HepG2 (cell line): Measurements from ENCODE around the gene UBAP2L. TPM values are rescaled to one million over a fixed set of nuclear protein-coding genes. Genes with fewer than 3 reads are reported as not detected.

ENCODE experiments used
- ATAC-seq: fragments of 200-7000 bp; cut with Tn5 transposase; 3 replicates; pipeline ENCODE4 v1.9.1; 2020; ENCODE audit warnings: mild to moderate bottlenecking, moderate library complexity
- BruUV-seq: library from RNA; stranded (reverse); fragments of 400-500 nt; replicated peaks from 2 replicates; lab custom pipeline; 2021; lab: Mats Ljungman, UMichigan
- CTCF ChIA-PET: fragments of 300-600 bp; formaldehyde crosslinking; extraction: SDS; loops from one replicate; lab custom pipeline; 2021; ENCODE audit warnings: low total read pairs, inconsistent platforms, low intra/inter-chr PET ratio; lab: Yijun Ruan, JAX
- POLR2A ChIA-PET: fragments of 350-600 bp; sonication (Branson Sonifier 250); formaldehyde crosslinking; loops from one replicate; lab custom pipeline; 2020; ENCODE audit warnings: antibody characterized with exemption, inconsistent platforms; lab: Yijun Ruan, JAX
- DNase-seq: peaks from one replicate; pipeline ENCODE4 v3.0.0-alpha.2; 2015; ENCODE audit warnings: low spot score
- FAIRE-seq: peaks from 3 replicates; lab custom pipeline; 2011; peaks lifted over from hg19 to GRCh38; lab: Jason Lieb, UNC
- H2AFZ ChIP-seq: one replicate; pipeline ENCODE4 v1.6.1; 2011; ENCODE audit warnings: low read length, inconsistent platforms
- H3K27ac ChIP-seq: fragments of 300-600 bp; 3 replicates; pipeline ENCODE4 v1.8.0; 2011; ENCODE audit warnings: mixed run types, mild to moderate bottlenecking, mixed read lengths, low read length, inconsistent platforms; ENCODE audit not compliant: insufficient read depth; ENCODE audit errors: extremely low read length
- H3K27me3 ChIP-seq, 2 experiments: fragments of 200-600 bp in 1 of 2; 2 replicates in 1 of 2; 3 replicates in 1 of 2; pipeline versions ENCODE4 v1.6.0 to v1.8.0; 2011; ENCODE audit warnings: low read length in 2 of 2, mild to moderate bottlenecking in 2 of 2, moderate library complexity in 2 of 2, inconsistent platforms in 1 of 2; ENCODE audit not compliant: insufficient read depth in 2 of 2, control insufficient read depth in 1 of 2
- H3K36me3 ChIP-seq, 2 experiments: fragments of 200-600 bp in 1 of 2; replicated peaks in 1 of 2; 2 replicates in 1 of 2; 3 replicates in 1 of 2; pipeline versions ENCODE4 v1.5.1 to v1.8.0; 2011; ENCODE audit warnings: low read length in 2 of 2, inconsistent platforms in 1 of 2; ENCODE audit not compliant: insufficient read depth in 2 of 2, control insufficient read depth in 1 of 2
- H3K4me1 ChIP-seq: 2 replicates; pipeline ENCODE4 v1.5.1; 2012; ENCODE audit warnings: low read length, inconsistent platforms; ENCODE audit not compliant: insufficient read depth
- H3K4me2 ChIP-seq: 2 replicates; pipeline ENCODE4 v1.6.0; 2011; ENCODE audit warnings: low read depth, low read length, inconsistent platforms
- H3K4me3 ChIP-seq, 3 experiments: fragments of 200-600 bp in 1 of 3; sonication (generic), shearing (Covaris generic) in 1 of 3; replicated peaks in 1 of 3; 2 replicates each; pipeline ENCODE4 v1.5.1; 2011 to 2016; ENCODE audit warnings: low read length in 3 of 3, inconsistent platforms in 2 of 3, low read depth in 2 of 3, mild to moderate bottlenecking in 2 of 3, control low read depth in 1 of 3, mixed read lengths in 1 of 3; ENCODE audit not compliant: insufficient read depth in 1 of 3
- H3K79me2 ChIP-seq: one replicate; pipeline ENCODE4 v1.6.1; 2011; ENCODE audit warnings: low read length, inconsistent platforms; ENCODE audit not compliant: insufficient read depth
- H3K9ac ChIP-seq: 2 replicates; pipeline ENCODE4 v1.6.0; 2011; ENCODE audit warnings: mild to moderate bottlenecking, low read depth, low read length, inconsistent platforms; ENCODE audit not compliant: insufficient read depth
- H3K9me3 ChIP-seq: 2 replicates; pipeline ENCODE4 v1.5.1; 2012; ENCODE audit warnings: mild to moderate bottlenecking, low read length
- H4K20me1 ChIP-seq: 2 replicates; pipeline ENCODE4 v1.6.0; 2011; ENCODE audit warnings: inconsistent platforms, mild to moderate bottlenecking, low read length, moderate library complexity; ENCODE audit not compliant: insufficient read depth
- CHD4 ChIP-seq: fragments of 200-600 bp; sonication (generic); IDR thresholded peaks from 2 replicates; pipeline ENCODE4 v1.7.0; 2017; ENCODE audit warnings: mild to moderate bottlenecking, low read length, borderline replicate concordance
- EEA1 ChIP-seq: sonication (generic); formaldehyde crosslinking; IDR thresholded peaks from 2 replicates; pipeline ENCODE4 v1.5.1; 2020; ENCODE audit warnings: mild to moderate bottlenecking, missing genetic modification reagents, borderline replicate concordance
- FOXP1 ChIP-seq, 2 experiments: fragments of 450-650 bp in 1 of 2; IDR thresholded peaks; 2 replicates each; pipeline ENCODE4 v1.6.1; 2017 to 2018; ENCODE audit warnings: antibody characterized with exemption in 1 of 2
- JARID2 ChIP-seq: sonication (generic); formaldehyde crosslinking; IDR thresholded peaks from 2 replicates; pipeline ENCODE4 v1.8.1; 2023; ENCODE audit warnings: missing genetic modification reagents, inconsistent platforms; ENCODE audit not compliant: insufficient replicate concordance
- MLLT10 ChIP-seq: sonication (generic); formaldehyde crosslinking; IDR thresholded peaks from 2 replicates; pipeline ENCODE4 v1.4.0; 2020; ENCODE audit warnings: missing genetic modification reagents
- MXD4 ChIP-seq: IDR thresholded peaks from 2 replicates; pipeline ENCODE4 v1.6.1; 2016; ENCODE audit warnings: mild to moderate bottlenecking, missing biosample characterization, missing genetic modification reagents
- MXI1 ChIP-seq: IDR thresholded peaks from 3 replicates; pipeline ENCODE4 v1.6.1; 2012; ENCODE audit warnings: low read depth, low read length, inconsistent platforms, borderline replicate concordance
- NFYB ChIP-seq: sonication (generic); formaldehyde crosslinking; IDR thresholded peaks from 2 replicates; pipeline ENCODE4 v1.4.0; 2020; ENCODE audit warnings: missing genetic modification reagents
- ZNF761 ChIP-seq: sonication (generic); formaldehyde crosslinking; conservative IDR thresholded peaks from 2 replicates; pipeline ENCODE4 v1.4.0; 2020; ENCODE audit warnings: mild to moderate bottlenecking, missing genetic modification reagents
- WGBS: methylation state at CpG from one replicate; pipeline ENCODE4 v1.1.6; 2017; ENCODE audit warnings: low lambda C conversion rate; 5-methylcytosine and 5-hydroxymethylcytosine counted together
- in situ Hi-C: cut with HindIII; loops from 2 replicates; pipeline ENCODE4 v1.10.0; 2017; ENCODE audit warnings: low pct_unique_long_range_greater_than_20kb; ENCODE audit not compliant: extremely low pct_ligation_motif_present
- intact Hi-C: fragments of 100-400 bp; cut with micrococcal nuclease; formaldehyde crosslinking; loops from one replicate; pipeline ENCODE4 v1.10.0; 2022; ENCODE audit not compliant: unreplicated experiment
- polyA plus RNA-seq, 8 experiments: library from polyadenylated mRNA; depleted of rRNA in 3 of 8; stranded (reverse) in 7 of 8; unstranded in 1 of 8; fragments of >200 nt; fragmentation: Illumina TruSeq in 4 of 8; extraction: Trizol in 4 of 8; gene quantifications; 2 replicates each; pipeline versions ENCODE4 v1.2.1 to v1.2.3, GENCODE V29; 2011 to 2016; ENCODE audit warnings: low read depth in 4 of 8, missing spikeins in 1 of 8, mixed read lengths in 1 of 8; ENCODE audit not compliant: insufficient read depth in 1 of 8
- total RNA-seq, 5 experiments: library from RNA; depleted of rRNA; stranded (reverse); fragments of >200 nt; fragmentation: Illumina TruSeq; extraction: Trizol; gene quantifications; 2 replicates each; pipeline ENCODE4 v1.2.3, GENCODE V29; 2016; ENCODE audit warnings: low read depth in 1 of 5
- TF ChIP-seq, protein P1 (sequence below): sonication (generic); formaldehyde crosslinking; IDR thresholded peaks from 2 replicates; pipeline ENCODE4 v1.5.0; 2020; ENCODE audit warnings: mild to moderate bottlenecking, missing genetic modification reagents
- TF ChIP-seq, protein P2 (sequence below): sonication (generic); formaldehyde crosslinking; IDR thresholded peaks from 2 replicates; pipeline ENCODE4 v1.4.0; 2020; ENCODE audit warnings: missing genetic modification reagents
- TF ChIP-seq, protein P3 (sequence below): sonication (generic); formaldehyde crosslinking; IDR thresholded peaks from 2 replicates; pipeline ENCODE4 v1.5.0; 2020; ENCODE audit warnings: missing genetic modification reagents, mild to moderate bottlenecking, borderline replicate concordance

UBAP2L gene
- total and polyA plus RNA-seq, 2 of the 13 experiments (the other 11 are each of a cell fraction or from before 2014, with no cell fraction given): 74.2 to 159 TPM

DNA sequence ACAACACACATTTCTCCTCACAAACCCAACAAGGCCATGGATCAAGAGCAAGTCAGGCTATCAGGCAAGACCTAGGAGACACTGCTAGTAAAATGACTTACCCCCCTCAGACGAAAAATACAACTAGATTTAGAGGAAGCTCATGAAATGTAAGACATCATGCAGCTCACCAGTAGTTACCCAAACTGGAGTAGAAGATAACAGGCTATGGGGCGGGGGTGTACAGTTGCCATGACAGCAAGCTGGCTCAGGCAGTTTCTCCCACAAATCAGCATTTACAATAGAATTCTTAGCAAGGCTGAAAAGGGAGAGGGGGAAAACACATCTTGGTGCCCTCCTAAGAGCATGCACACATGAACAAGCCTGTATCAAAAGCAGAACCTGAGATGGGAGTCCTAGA is 42.7 kb upstream of the UBAP2L start:
- in situ Hi-C loops (no loop called here), intact Hi-C loops (no loop called here)
- peaks cover 10 to 25% of the 10 kb centered on the region in 2 experiments; a peak in 4 of 5 replicates for H3K36me3 ChIP-seq
- BruUV-seq: no TSS peak
- H4K20me1 ChIP-seq: peaks cover 47% of the 10 kb centered on the region
- FAIRE-seq: no peak
- H3K4me3 ChIP-seq: no peak overlapping the region
- 72% methylated on average over 2 of the region's 2 CpGs for WGBS
- no peaks in the 10 kb centered on the region for H3K9me3 ChIP-seq
- TF ChIP-seq NFYB (no peak), MXD4 (CRISPR knock-in tag) (no peak), CHD4 (no peak), JARID2 (no peak), ZNF761 (CRISPR knock-in tag) (no peak), FOXP1 (IDR thresholded peaks at IDR 0.05) (no peak), FOXP1 (CRISPR knock-in tag; IDR thresholded peaks at IDR 0.05) (no peak), MXI1 (no peak), EEA1 (CRISPR knock-in tag) (no peak), MLLT10 (CRISPR knock-in tag) (no peak)
- TF ChIP-seq, protein P1, sequence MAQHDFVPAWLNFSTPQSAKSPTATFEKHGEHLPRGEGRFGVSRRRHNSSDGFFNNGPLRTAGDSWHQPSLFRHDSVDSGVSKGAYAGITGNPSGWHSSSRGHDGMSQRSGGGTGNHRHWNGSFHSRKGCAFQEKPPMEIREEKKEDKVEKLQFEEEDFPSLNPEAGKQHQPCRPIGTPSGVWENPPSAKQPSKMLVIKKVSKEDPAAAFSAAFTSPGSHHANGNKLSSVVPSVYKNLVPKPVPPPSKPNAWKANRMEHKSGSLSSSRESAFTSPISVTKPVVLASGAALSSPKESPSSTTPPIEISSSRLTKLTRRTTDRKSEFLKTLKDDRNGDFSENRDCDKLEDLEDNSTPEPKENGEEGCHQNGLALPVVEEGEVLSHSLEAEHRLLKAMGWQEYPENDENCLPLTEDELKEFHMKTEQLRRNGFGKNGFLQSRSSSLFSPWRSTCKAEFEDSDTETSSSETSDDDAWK (CRISPR knock-in tag): no peak
- TF ChIP-seq, protein P2, sequence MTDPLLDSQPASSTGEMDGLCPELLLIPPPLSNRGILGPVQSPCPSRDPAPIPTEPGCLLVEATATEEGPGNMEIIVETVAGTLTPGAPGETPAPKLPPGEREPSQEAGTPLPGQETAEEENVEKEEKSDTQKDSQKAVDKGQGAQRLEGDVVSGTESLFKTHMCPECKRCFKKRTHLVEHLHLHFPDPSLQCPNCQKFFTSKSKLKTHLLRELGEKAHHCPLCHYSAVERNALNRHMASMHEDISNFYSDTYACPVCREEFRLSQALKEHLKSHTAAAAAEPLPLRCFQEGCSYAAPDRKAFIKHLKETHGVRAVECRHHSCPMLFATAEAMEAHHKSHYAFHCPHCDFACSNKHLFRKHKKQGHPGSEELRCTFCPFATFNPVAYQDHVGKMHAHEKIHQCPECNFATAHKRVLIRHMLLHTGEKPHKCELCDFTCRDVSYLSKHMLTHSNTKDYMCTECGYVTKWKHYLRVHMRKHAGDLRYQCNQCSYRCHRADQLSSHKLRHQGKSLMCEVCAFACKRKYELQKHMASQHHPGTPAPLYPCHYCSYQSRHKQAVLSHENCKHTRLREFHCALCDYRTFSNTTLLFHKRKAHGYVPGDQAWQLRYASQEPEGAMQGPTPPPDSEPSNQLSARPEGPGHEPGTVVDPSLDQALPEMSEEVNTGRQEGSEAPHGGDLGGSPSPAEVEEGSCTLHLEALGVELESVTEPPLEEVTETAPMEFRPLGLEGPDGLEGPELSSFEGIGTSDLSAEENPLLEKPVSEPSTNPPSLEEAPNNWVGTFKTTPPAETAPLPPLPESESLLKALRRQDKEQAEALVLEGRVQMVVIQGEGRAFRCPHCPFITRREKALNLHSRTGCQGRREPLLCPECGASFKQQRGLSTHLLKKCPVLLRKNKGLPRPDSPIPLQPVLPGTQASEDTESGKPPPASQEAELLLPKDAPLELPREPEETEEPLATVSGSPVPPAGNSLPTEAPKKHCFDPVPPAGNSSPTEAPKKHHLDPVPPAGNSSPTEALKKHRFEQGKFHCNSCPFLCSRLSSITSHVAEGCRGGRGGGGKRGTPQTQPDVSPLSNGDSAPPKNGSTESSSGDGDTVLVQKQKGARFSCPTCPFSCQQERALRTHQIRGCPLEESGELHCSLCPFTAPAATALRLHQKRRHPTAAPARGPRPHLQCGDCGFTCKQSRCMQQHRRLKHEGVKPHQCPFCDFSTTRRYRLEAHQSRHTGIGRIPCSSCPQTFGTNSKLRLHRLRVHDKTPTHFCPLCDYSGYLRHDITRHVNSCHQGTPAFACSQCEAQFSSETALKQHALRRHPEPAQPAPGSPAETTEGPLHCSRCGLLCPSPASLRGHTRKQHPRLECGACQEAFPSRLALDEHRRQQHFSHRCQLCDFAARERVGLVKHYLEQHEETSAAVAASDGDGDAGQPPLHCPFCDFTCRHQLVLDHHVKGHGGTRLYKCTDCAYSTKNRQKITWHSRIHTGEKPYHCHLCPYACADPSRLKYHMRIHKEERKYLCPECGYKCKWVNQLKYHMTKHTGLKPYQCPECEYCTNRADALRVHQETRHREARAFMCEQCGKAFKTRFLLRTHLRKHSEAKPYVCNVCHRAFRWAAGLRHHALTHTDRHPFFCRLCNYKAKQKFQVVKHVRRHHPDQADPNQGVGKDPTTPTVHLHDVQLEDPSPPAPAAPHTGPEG: no peak
- TF ChIP-seq, protein P3, sequence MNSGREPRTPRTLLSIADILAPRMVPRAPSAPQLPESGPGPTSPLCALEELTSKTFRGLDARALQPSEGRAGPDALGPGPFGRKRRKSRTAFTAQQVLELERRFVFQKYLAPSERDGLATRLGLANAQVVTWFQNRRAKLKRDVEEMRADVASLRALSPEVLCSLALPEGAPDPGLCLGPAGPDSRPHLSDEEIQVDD (CRISPR knock-in tag): no peak
- no peaks in the 10 kb centered on the region; a peak in 1 of 5 replicates for H3K27me3 ChIP-seq
- H3K27ac ChIP-seq: no peak overlapping the region
- ChIA-PET CTCF (no interaction called here), POLR2A (no interaction called here)
- peaks cover 51% of the 10 kb centered on the region for H3K4me1 ChIP-seq
- no peak overlapping the region for H2AFZ ChIP-seq
- no peak for ATAC-seq
- no peak for DNase-seq
- H3K79me2 ChIP-seq: peaks cover 80% of the 10 kb centered on the region
- no peak overlapping the region for H3K9ac ChIP-seq
- H3K4me2 ChIP-seq: no peak overlapping the region
